GM21786 (cell line): ENCODE data around the gene TRDN.

Source experiments
- ATAC-seq: cut with Tn5 transposase; IDR thresholded peaks from one replicate; pipeline ENCODE4 v1.9.1; 2021; ENCODE audit not compliant: unreplicated experiment

Gene TRDN, protein sequence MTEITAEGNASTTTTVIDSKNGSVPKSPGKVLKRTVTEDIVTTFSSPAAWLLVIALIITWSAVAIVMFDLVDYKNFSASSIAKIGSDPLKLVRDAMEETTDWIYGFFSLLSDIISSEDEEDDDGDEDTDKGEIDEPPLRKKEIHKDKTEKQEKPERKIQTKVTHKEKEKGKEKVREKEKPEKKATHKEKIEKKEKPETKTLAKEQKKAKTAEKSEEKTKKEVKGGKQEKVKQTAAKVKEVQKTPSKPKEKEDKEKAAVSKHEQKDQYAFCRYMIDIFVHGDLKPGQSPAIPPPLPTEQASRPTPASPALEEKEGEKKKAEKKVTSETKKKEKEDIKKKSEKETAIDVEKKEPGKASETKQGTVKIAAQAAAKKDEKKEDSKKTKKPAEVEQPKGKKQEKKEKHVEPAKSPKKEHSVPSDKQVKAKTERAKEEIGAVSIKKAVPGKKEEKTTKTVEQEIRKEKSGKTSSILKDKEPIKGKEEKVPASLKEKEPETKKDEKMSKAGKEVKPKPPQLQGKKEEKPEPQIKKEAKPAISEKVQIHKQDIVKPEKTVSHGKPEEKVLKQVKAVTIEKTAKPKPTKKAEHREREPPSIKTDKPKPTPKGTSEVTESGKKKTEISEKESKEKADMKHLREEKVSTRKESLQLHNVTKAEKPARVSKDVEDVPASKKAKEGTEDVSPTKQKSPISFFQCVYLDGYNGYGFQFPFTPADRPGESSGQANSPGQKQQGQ

DNA sequence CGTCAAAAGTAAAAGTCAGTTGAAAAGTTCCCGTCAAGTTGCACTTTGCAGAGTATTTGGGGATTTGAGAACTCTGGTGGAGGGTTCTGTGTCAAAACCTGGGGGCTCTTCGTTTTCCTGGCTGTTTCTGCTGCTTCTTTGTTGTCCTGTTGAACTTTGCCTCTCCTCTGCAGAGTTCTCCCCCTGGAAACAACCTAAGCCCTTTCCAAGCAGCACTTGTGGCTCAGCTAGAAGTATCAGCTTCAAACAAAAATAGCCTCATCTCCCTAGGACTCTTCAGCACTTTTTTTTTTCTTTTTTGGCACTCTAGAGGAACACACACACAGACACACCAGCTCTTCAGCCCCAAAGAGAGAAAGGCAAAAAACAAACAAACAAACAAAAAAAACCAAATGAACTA is at the start of gene TRDN:
TRDN (minus strand) TSS at position 169 of the 400 bp plus-strand sequence. CDS start 175 bp downstream, outside the sequence.
- ATAC-seq, result no peak

DNA sequence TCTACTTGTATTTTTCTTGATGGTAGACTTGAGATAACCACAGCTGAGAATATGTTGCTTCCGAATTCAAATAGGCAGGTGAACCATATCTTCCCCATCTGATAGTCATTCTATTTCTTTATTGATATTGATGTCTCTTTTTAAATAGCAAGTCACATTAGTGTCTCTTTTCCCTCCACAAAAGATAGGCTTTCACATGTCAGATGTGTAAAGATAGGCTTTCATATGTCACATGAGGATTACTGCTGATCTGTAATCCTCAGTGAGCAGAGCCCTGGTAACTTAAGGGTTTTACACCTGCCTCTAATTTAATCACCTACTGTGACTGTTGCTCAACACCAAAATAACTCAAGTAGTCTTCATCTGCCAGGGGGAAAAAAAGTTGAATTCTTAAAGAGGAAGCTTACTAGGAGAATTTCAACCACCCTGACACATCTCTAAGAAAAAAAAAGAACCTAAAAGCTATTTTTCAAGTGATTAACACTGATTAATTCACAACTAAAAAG is 45.3 kb upstream of the TRDN start:
- ATAC-seq, result no peak

DNA sequence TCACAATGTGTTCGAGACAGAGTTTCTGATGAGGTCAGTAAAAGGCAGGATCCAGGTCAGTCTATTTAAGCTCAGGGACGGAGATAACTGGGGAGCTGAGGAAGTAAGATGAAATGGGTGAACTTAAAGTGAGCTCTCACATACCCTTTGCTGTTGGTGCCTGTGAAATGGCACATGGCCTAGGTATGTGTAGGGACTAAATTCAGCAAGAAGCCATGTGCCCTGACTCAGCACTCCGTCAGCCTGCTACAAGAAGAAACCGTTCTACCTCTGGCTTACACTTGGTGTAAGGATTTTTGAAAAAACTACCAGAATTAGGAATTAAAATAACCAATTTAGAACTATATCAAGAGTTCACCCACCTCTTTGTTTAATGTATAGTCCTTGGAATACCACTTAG is 41.1 kb upstream of the TRDN start:
- ATAC-seq, result no peak

DNA sequence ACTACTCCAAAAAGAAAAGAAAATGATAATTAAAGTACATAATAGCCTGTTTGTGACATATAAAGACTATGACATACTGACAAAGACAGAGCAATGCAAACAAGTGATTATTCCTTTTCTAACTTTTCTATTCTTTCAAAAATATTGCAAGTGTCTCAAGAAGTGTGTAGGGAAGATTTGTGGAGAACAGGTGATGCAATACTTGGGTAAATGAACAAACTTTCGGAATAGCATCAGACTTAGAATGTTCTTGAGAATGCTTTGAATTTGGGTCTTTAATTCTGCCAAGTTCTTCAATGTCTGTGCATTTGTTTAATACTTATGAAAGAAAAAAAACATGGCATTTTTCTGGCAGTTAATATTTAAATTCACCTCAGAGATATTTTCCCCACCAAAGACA is 40.0 kb upstream of the TRDN start:
- ATAC-seq, result no peak

DNA sequence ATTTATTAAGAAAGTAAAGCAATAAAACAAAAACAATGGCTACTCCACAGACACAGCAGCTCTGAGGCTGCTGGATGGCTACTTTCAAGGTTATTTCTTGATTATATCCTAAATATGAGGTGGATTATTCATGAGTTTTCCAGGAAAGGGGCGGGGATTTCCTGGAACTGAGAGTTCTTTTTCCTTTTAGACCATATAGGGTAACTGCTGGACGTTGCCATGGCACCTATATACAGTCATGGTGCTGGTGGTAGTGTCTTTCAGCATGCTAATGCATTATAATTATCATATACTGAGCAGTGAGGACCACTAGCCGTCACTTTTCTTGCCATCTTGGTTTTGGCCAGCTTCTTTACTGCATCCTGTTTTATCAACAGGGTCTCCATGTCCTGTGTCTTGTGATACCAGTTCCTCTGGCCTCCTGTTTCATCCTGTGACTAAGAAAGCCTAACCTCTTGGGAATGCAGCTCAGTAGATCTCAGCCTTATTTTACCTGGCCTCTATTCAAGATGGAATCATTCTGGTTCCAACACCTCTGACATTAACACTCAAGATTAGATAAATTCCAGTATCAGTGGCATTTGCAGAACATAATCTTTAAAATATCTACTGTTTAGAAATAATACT is 32.3 kb upstream of the TRDN start:
- no peak for ATAC-seq

DNA sequence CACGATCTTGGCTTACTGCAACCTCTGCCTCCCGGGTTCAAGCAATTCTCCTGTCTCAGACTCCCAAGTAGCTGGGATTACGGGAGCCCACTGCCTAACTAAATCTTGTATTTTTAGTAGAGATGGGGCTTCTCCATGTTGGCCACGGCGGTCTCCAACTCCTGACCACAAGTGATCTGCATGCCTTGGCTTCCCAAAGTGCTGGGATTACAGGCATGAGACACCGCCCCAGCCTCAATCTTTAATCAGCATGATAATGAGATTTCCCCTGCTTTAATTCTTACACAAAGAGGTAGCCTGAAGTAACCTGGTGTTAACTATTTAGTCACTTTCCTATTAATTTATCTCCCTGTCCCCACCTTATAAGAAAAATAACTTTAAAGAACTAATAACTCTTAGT is 31.3 kb upstream of the TRDN start:
- ATAC-seq, result no peak

DNA sequence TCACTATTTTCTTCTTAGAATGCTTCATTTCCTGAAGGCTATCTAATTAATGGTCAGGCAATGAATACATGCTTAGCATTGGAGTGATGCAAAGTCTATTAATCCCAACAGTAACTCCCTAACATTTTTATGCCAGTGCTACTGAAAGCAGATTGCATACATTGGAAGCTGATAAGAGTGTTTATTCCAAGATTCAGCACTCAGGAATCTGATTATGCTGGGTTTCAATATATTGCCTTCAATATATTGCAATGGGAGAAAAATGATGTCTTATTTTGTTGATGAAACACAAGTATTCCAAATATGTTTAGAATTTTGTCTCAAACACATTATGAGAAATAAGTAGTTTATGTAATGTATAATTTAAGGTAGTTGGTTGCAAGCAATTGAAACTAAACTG is 26.7 kb upstream of the TRDN start:
- no peak for ATAC-seq

DNA sequence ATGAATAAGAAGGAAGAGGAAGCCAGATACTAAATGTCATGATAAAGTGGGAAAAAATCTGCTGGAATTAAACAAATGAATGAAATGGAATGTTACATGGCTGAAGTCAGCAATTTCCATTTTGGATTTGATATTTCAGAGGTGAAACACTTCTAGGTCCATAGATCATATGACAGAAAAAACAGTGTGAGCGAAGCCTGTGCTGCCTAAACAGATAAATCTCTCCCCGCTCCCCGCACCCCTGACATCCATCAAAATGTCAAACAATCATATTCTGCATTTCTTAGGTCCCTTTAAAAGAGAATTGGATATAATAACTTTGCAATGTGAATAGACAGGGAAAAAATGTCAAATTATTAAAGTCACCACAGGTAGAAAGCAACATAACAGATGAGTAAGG is 26.0 kb upstream of the TRDN start:
- no peak for ATAC-seq

DNA sequence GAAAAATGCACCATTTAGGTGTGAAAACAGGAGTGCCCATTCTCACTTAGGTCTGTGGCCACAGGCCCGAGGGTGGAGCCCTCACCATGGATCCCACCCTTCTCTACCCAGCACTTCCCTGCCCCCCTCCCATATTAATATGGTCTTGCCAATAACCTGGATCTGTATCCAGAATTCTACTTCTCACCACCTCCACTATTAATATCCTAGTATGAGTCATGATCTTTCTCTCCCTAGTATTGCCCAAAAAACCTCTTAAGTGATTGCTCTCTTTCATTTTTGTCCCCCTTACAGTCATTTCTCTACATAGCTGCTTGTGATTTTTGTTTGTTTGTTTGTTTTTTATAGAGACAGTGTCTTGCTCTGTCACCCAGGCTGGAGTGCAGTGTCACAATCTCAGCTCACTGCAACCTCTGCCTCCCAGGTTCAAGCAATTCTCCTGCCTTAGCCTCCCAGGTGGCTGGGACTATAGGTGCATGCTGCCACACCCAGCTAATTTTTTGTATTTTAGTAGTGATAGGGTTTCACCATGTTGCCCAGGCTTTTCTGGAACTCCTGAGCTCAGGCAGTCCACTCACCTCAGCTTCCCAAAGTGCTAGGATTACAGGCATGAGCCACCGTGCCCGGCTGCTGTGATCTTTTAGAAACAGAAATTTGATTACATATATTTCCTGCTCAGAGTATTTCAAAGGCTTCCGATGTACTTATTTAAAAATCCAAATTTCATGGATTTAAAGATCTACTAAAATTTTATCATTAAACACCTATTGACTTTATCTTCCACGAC is 24.5 kb upstream of the TRDN start:
- no peak for ATAC-seq

DNA sequence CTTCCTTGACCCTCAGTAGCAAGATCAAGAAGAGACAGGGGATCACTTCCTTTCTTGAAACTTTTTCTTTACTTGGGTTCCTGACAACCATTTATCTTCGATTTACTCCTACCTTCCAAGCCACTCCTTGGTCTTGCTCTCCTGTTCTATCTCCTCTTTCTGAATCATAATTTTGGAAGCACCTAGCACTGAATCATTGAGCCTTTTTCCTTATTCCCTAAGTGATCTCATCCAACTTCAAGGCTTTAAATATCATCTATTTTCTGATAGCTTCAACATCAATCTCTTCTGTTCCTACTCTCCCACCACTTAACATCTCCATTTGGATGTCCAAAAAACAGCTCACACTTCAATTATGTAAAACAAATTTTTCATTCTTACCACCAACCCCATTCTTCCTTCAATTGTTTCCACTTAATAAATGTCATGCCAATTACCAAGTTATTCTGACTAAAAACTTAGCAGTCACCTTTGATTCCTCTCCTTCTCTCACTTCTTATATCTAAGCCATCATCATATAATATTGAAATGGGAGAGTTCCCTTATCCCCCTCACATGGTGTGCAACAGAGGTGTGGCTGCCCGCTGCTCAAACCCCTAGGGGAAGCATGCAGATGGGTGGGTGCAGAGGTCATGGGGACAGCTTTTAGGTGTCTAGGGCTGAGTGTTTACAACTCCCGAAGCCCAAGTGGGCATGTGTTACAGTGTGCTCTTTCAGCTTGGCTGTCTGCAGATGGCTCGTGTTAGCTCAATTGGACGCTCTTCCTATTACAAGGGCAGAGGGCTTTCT is 23.4 kb upstream of the TRDN start:
- no peak for ATAC-seq

DNA sequence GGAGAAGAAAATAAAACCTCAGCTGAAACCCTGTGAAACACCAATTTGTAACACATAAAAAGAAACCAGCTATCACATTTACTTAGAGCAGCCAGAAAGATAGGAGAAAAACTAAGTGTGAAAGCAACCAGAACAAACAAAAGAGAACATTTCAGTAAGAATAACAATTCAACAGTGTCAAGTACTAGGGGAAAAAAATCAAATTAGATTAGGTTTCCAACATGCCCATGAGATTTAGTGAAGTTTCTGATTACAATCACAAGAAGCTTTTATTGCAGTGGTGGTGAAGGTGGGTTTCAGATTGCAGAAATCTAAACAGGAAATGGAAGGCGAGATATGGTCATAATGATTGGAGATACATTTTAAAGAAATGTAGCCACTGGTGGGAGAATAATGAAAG is 22.1 kb upstream of the TRDN start:
- ATAC-seq, result no peak

DNA sequence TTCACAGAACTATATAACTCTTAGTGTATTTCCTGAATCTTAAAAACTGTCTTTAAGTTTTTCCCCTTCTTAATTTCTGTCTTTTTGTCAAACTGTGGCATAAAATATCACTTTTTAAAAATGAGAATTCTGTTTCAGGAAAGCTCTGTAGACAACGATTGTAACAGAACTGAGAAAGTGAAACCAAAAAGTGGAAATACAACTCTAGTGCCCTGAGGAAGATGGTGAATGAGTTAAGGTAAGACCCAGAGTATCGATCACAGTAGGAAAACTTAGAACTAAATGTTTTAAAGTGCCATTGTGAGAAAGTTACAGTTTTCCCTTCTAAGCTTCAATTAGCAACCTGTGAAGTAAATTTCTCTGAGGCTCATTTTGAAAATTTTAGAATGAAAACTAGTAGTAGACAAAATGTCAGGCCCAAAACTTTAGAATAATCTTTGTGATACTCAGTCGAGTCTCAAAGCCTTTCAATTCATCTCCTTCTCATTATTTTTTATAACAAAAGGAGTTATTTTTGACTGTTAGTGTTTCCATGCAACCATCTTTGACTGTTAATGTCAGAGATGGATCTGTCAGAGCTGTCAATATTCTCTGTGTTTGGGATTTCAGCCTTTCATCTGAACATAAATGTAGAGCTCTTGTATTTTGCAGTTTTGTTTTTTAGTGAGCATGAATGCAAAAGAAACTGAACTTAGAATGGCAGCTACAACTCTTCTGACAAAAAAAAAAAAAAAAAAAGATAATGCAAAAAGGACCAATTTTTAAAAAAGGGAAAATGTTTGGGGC is 19.0 kb upstream of the TRDN start:
- ATAC-seq, result peak; percentile 91

DNA sequence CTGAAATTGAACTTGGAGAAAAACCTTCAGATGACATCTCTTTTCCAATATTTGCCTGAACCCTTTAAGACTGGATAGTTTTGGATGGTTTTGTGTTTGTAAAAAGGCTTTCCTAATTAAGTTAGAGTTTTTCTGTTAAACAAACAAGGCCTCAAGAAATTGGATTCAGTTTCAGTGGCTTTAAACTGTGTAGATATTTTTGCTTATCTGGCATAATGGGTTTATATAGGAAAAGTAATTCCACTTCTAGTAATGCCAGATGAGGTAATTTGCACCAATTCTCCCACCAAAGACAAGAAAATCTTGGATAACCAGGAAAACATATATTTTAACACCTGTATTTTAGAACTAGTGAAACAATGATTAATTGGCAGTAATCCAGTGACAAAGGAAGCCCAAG is 12.0 kb upstream of the TRDN start:
- no peak for ATAC-seq

DNA sequence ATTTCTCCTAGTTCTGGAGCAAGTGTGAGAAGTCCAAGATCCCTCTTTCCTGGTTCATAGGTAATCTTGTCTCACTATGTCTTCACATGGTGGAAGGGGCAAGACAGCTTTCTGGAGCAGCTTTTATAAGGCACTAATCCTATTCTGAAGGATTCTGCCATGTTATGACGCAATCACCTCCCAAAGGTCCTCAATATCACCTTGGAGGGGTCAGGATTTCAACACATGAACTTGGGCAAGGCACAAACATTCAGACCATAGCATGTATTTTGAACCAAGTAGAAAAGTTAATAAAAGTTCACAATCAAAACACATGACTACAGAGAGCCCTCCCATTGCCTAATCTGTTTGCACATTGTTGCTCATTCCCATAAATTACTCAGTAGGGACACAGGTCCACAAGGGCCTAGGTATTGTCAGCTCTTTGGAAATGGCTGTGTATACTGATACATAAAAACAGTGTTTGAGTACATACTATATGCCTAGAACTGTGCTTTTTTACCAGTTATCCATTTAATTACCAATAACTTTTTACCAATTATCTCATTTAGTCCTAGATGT is 11.3 kb upstream of the TRDN start:
- no peak for ATAC-seq

DNA sequence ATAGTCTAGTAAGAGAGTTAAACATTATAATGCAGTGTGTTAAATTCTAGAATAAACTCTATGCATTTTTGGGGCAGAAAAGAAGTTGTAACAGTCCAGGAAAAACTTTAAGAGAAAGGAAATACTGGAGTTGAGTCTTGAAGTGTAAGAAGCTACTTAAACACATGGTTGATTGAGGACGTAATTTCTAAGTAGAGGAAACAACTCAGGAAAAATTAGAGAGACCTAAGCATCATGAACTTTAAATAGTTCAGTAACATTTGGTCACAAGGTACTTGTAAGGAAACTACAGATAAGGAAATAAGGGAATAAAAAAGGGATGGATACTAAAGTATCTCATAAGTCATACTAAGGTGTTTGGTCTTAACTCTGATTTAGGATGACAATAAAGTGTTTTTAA is 4.7 kb upstream of the TRDN start:
- no peak for ATAC-seq

DNA sequence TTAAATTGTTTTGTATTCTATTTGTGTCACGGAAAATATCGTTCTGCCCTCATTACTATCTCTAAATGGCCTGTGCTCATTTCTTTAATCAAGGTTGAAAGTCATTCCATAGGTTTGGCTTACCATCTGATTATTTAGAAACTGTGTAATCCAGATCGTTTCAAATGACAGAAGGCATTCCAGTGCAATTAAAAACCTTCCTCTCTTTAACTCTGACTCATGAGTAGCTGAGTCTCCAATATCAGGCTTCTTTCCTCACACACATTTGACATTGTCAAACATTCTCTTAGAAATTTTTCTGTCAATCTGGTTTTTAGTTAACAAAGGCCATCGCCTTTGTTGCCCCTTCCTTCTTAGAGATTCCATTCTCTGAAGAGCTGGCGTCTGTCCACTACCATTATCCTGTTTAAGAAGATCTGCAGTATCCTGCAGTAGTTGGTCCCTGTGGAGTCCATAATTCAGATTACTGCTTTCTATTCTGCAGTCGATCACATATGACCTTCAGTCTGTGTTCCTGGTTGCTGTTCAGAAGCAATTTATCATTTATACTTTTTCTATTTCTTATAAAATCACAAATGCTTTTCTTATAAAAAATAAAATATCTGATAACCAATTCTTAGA is 3.9 kb upstream of the TRDN start:
- ATAC-seq, result no peak

DNA sequence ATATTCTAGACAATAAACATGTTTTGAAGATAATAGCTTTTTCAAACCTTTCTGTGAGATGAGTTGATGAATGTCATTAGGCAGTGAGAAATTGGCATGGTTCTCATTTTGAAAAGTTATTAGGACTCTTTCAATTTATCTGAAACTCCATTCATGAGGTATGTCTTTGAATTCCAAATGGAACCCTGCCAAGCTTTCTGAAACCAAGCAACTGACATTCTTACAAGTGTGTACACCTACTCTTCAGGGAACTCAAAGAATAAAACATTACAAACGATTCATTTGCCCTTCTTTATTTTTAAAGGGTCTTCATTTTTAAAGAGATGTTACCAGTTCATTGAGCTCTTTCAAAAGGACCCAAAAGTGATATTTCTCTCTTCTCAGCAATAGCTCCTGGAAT is 2.1 kb upstream of the TRDN start:
- no peak for ATAC-seq

DNA sequence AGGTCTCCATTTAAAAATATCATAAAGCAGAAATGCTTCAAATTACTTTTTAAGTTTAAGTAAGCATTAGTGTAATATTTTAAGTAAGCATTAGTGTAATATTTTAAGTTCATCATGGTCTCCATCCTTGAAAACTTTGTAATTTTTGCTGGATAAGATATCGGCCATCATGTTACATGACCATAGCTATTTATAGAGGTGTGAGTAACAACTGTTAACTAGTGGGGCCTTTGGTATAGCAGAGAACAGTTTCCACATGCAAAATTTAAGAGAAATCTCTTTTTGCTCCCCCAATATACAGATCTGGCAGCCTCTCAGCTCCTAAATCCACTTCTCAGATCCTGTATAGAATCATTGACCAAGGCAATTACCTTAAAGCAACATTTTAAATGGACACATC is 468 bp downstream of the TRDN start:
- ATAC-seq, result no peak

DNA sequence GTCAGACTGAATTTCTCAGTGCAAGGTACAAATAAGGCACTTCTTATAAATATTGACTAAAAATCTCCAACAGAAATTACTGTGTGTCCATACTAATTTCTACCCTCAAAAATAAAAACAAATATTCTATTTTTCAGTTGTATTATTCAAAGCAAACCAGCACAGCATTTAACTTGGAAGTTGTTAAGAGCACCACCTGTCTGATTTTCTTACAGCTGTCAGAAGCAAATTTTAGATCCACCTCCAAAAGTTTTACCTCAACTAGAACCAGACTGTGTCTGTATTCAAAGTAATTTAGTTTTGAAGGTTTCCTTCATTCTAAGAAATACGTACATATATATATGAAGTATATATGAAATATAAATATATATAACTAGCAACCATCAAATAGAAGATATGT is 1.2 kb downstream of the TRDN start:
- no peak for ATAC-seq
